ENCODE data around the gene EFHD1.

DNA sequence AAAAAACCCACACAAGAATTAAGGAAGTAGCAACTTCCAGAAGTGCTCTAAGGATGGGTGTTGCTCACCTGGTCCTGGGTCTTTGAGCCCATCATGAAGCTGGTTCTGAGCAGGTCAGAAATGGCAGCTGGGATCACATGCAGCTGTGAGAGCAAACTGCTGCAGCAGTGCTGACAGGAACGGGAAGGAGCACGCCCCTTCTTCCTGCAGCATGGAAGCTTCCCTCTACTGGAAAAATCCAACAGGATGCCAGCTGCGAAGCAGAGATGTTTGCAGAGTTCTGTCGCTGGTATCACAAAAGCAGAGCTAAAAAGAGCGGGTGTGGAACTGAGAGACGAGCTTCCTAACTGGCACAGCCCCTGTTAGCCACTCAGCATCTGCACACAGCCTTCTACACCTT, 49.2 kb upstream of the EFHD1 start:
- no peak for TF ChIP-seq POLR2A (IDR thresholded peaks at IDR 0.05; ENCODE audit: low read depth, low read length)
- no peak for TF ChIP-seq POLR2AphosphoS5 (IDR thresholded peaks at IDR 0.05; ENCODE audit: low read depth, low read length)
- no peak for TF ChIP-seq TAF1 (IDR thresholded peaks at IDR 0.05; ENCODE audit: borderline replicate concordance, low read depth, low read length)
